ENCODE results near the gene PTP4A2. TPM values are rescaled to one million over a fixed set of nuclear protein-coding genes. Genes with fewer than 3 reads are reported as not detected.
A peak's percentile ranks its signal among the peaks of the same experiment; 100 is the strongest.

The PTP4A2 gene
- total and polyA plus RNA-seq, 4 donors, result 72.0 to 244 (median 188) TPM

DNA sequence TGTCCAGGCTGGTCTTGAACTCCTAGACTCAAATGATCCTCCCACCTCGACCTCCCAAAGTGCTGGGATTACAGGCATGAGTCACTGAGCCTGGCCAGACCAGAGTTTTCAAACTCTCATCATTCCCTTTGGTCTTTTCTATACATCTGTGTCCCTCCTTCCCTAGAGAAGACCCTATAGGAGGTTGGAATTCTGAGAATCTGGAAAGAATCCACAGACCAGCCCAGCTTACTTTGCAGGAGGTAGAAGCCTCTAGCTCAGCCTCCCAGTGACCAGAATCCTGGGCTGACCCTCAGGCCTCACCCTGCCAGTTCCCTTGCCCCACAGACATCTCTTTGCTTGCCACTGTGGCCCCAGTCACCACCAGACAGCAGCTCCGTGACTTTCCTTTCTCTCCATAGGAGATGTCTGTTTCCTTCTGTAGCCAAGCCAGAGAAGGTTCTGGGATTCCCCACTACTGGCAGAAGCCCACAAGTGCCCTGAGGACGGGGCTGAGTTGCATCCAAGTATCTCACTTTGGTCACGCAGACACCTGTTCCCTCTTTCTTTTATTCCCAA lies 40.8 kb upstream of the PTP4A2 start:
- Histone ChIP-seq H3K4me3 (ENCODE audit: low read length in 2 of 2) (no peak overlapping the region), H3K9me3 (ENCODE audit: control insufficient read depth, low read length) (no peaks in the 10 kb centered on the region), H3K36me3 (ENCODE audit: control insufficient read depth in 1 of 2, insufficient read depth in 2 of 2, low read length in 1 of 2) (no peaks in the 10 kb centered on the region), H3K27me3 (ENCODE audit: control insufficient read depth in 1 of 2, insufficient read depth in 2 of 2, low read length in 1 of 2) (no peaks in the 10 kb centered on the region), H3K4me1 (ENCODE audit: control insufficient read depth in 1 of 2, insufficient read depth in 2 of 2, low read length in 2 of 2) (no peaks in the 10 kb centered on the region), H3K27ac (ENCODE audit: low read depth in 1 of 2, low read length in 2 of 2) (no peak overlapping the region)
- ATAC-seq (ENCODE audit: low FRiP score) (no peak), DNase-seq (peak in 1 of 2 donors; percentile 5)
- WGBS, 2 donors, result 85 to 88% methylated on average over 4 of the region's 4 CpGs
- intact Hi-C loops (cut with DNase I), result no loop called here

DNA sequence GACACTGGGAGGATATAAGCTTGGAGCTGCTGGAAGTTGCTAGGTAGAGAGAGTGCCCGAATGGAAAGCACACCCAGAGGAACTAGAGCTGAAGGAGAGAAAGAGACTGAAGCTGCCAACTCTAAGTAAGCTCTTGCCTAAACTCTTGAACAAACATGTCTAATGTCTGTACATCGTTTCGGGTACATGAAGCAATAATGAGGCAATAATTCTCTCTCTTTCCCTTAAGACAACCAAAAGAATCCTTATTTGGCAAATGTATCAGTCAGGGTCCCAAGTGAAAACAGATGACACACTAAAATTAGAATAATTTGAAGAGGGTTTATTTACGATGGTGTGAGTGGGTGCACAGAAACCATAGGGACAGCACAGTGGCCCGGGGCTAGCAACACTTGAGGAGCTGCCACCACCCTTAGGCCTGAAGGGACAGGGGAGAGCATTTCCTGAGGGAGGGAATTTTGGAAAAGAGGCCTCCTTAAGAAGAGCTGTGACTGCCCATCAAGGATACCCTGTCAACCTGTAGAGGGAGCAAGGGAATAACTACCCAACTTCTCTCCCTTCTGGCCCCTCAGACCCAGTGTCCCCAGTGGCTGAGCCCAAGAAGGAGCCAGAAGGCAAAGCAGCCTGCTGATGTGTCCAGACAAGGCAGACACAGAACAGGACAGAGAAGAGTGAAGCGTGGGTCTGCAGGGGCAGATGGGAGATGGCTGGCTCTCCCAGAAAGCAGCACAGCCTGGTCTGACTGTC lies 39.4 kb upstream of the PTP4A2 start:
- peak; percentile 54 for ATAC-seq (ENCODE audit: low FRiP score)
- WGBS, 2 donors, result 31 to 37% methylated on average over 6 of the region's 6 CpGs
- Histone ChIP-seq H3K27ac (ENCODE audit: low read depth in 1 of 2, low read length in 2 of 2) (no peak overlapping the region), H3K4me1 (ENCODE audit: control insufficient read depth in 1 of 2, insufficient read depth in 2 of 2, low read length in 2 of 2) (no peaks in the 10 kb centered on the region), H3K27me3 (ENCODE audit: control insufficient read depth in 1 of 2, insufficient read depth in 2 of 2, low read length in 1 of 2) (no peaks in the 10 kb centered on the region), H3K4me3 (ENCODE audit: low read length in 2 of 2) (no peak overlapping the region), H3K9me3 (ENCODE audit: control insufficient read depth, low read length) (no peaks in the 10 kb centered on the region), H3K36me3 (ENCODE audit: control insufficient read depth in 1 of 2, insufficient read depth in 2 of 2, low read length in 1 of 2) (no peaks in the 10 kb centered on the region)
- intact Hi-C loops (cut with DNase I), result no loop called here
- no peak for DNase-seq

DNA sequence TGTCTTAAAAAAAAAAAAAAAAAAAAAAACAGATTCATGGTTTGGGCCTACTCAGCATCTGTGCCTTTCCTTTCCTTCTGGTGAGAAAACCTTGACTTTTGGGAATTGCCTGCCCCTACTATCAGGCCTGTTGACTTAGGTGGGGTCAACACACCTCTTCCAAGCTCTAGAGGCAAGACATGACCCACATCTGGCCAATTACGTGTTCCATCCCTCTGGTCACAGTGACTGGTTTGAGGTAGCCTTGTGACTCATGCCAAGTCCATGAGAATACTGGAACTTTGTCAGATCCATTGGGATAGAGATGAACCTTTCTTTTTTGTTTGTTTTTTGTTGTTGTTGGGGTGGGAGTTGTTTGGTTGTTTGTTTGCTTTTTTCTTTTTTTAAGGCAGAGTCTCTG lies 38.2 kb upstream of the PTP4A2 start:
- no peak overlapping the region for H3K27ac ChIP-seq (ENCODE audit: low read depth in 1 of 2, low read length in 2 of 2)
- intact Hi-C loops (cut with DNase I), result no loop called here
- 94 to 97% methylated on average over 1 of the region's 1 CpG for WGBS, 2 donors
- H3K4me1 ChIP-seq (ENCODE audit: control insufficient read depth in 1 of 2, insufficient read depth in 2 of 2, low read length in 2 of 2), result no peaks in the 10 kb centered on the region
- no peak for DNase-seq
- H3K27me3 ChIP-seq (ENCODE audit: control insufficient read depth in 1 of 2, insufficient read depth in 2 of 2, low read length in 1 of 2), result no peaks in the 10 kb centered on the region
- no peak overlapping the region for H3K4me3 ChIP-seq (ENCODE audit: low read length in 2 of 2)
- no peaks in the 10 kb centered on the region for H3K36me3 ChIP-seq (ENCODE audit: control insufficient read depth in 1 of 2, insufficient read depth in 2 of 2, low read length in 1 of 2)
- no peak for ATAC-seq (ENCODE audit: low FRiP score)
- H3K9me3 ChIP-seq (ENCODE audit: control insufficient read depth, low read length), result no peaks in the 10 kb centered on the region

- intact Hi-C loops (cut with DNase I), result no loop called here
These were observed 32.7 kb upstream of the PTP4A2 start for GRCh38 chr1:31970873-31971272.

GRCh38 chr1:31961536-31961935 lies 23.4 kb upstream of the PTP4A2 start:
- H3K36me3 ChIP-seq (ENCODE audit: control insufficient read depth in 1 of 2, insufficient read depth in 2 of 2, low read length in 1 of 2), result no peaks in the 10 kb centered on the region
- H3K27me3 ChIP-seq (ENCODE audit: control insufficient read depth in 1 of 2, insufficient read depth in 2 of 2, low read length in 1 of 2), result no peaks in the 10 kb centered on the region
- no peak overlapping the region for H3K27ac ChIP-seq (ENCODE audit: low read depth in 1 of 2, low read length in 2 of 2)
- H3K4me1 ChIP-seq (ENCODE audit: control insufficient read depth in 1 of 2, insufficient read depth in 2 of 2, low read length in 2 of 2), result no peaks in the 10 kb centered on the region
- H3K9me3 ChIP-seq (ENCODE audit: control insufficient read depth, low read length), result no peaks in the 10 kb centered on the region
- 89 to 90% methylated on average over 8 of the region's 8 CpGs for WGBS, 2 donors
- no peak for DNase-seq
- ATAC-seq (ENCODE audit: low FRiP score), result no peak
- intact Hi-C loops (cut with DNase I), result loop anchor here (5.0 to 10.0 kb wide), 4 partner anchors 34 to 297 kb away; partner anchors contain the start of gene SPOCD1 (in 1 of the 2)
- no peak overlapping the region for H3K4me3 ChIP-seq (ENCODE audit: low read length in 2 of 2)

More at GRCh38 chr1:31970873-31971272, 32.7 kb upstream of the PTP4A2 start:
- Histone ChIP-seq H3K27ac (ENCODE audit: low read depth in 1 of 2, low read length in 2 of 2) (no peak overlapping the region), H3K27me3 (ENCODE audit: control insufficient read depth in 1 of 2, insufficient read depth in 2 of 2, low read length in 1 of 2) (no peaks in the 10 kb centered on the region), H3K4me1 (ENCODE audit: control insufficient read depth in 1 of 2, insufficient read depth in 2 of 2, low read length in 2 of 2) (no peaks in the 10 kb centered on the region), H3K9me3 (ENCODE audit: control insufficient read depth, low read length) (no peaks in the 10 kb centered on the region), H3K4me3 (ENCODE audit: low read length in 2 of 2) (no peak overlapping the region), H3K36me3 (ENCODE audit: control insufficient read depth in 1 of 2, insufficient read depth in 2 of 2, low read length in 1 of 2) (no peaks in the 10 kb centered on the region)
- DNase-seq, result no peak
- whole genome bisulfite sequencing, 2 donors, result 64% methylated on average over 3 of the region's 3 CpGs
- no peak for ATAC-seq (ENCODE audit: low FRiP score)

- 91 to 93% methylated on average over 6 of the region's 6 CpGs for WGBS, 2 donors
- peaks cover 2 to 5% of the 10 kb centered on the region in 2 donors for H3K4me1 ChIP-seq (ENCODE audit: control insufficient read depth in 1 of 2, insufficient read depth in 2 of 2, low read length in 2 of 2)
These were observed 21.6 kb upstream of the PTP4A2 start for GRCh38 chr1:31959521-31960340.

GRCh38 chr1:31957701-31958674 lies 19.8 kb upstream of the PTP4A2 start:
- Histone ChIP-seq H3K4me1 (ENCODE audit: control insufficient read depth in 1 of 2, insufficient read depth in 2 of 2, low read length in 2 of 2) (peaks cover 2 to 5% of the 10 kb centered on the region in 2 donors), H3K27me3 (ENCODE audit: control insufficient read depth in 1 of 2, insufficient read depth in 2 of 2, low read length in 1 of 2) (no peaks in the 10 kb centered on the region), H3K27ac (ENCODE audit: low read depth in 1 of 2, low read length in 2 of 2) (no peak overlapping the region), H3K9me3 (ENCODE audit: control insufficient read depth, low read length) (no peaks in the 10 kb centered on the region), H3K36me3 (ENCODE audit: control insufficient read depth in 1 of 2, insufficient read depth in 2 of 2, low read length in 1 of 2) (no peaks in the 10 kb centered on the region), H3K4me3 (ENCODE audit: low read length in 2 of 2) (no peak overlapping the region)
- intact Hi-C loops (cut with DNase I), result no loop called here
- 85 to 89% methylated on average over 9 of the region's 9 CpGs for WGBS, 2 donors
- peak in 1 of 2 donors; percentile 25 for DNase-seq
- no peak for ATAC-seq (ENCODE audit: low FRiP score)

More at GRCh38 chr1:31959521-31960340, 21.6 kb upstream of the PTP4A2 start:
- no peak overlapping the region for H3K4me3 ChIP-seq (ENCODE audit: low read length in 2 of 2)
- H3K9me3 ChIP-seq (ENCODE audit: control insufficient read depth, low read length), result no peaks in the 10 kb centered on the region
- intact Hi-C loops (cut with DNase I), result loop anchor here (5.0 to 10.0 kb wide), 4 partner anchors 32 to 295 kb away; partner anchors contain the start of gene SPOCD1 (in 1 of the 2)
- ATAC-seq (ENCODE audit: low FRiP score), result no peak
- peak in 1 of 2 donors; percentile 62 for DNase-seq
- H3K27ac ChIP-seq (ENCODE audit: low read depth in 1 of 2, low read length in 2 of 2), result no peak overlapping the region
- no peaks in the 10 kb centered on the region for H3K36me3 ChIP-seq (ENCODE audit: control insufficient read depth in 1 of 2, insufficient read depth in 2 of 2, low read length in 1 of 2)
- H3K27me3 ChIP-seq (ENCODE audit: control insufficient read depth in 1 of 2, insufficient read depth in 2 of 2, low read length in 1 of 2), result no peaks in the 10 kb centered on the region
